Measurements from ENCODE around the gene ENTR1. TPM values are rescaled to one million over a fixed set of nuclear protein-coding genes. Genes with fewer than 3 reads are reported as not detected.

Gene ENTR1
- total RNA-seq, 2 donors from 2014 or later = 25.3 to 43.1 TPM

GRCh38 chr9:136445799-136446198 is 35.4 kb upstream of the ENTR1 start:
- no peak for DNase-seq (ENCODE audit: low spot score)
- no peaks in the 10 kb centered on the region for H3K4me1 ChIP-seq (ENCODE audit: control insufficient read depth in 1 of 2, low read depth in 2 of 2)

GRCh38 chr9:136444102-136444501 is 33.7 kb upstream of the ENTR1 start:
- DNase-seq (ENCODE audit: low spot score) (no peak), ATAC-seq (ENCODE audit: insufficient number of reproducible peaks, low FRiP score, low read depth) (no peak)
- Histone ChIP-seq H3K4me1 (ENCODE audit: control insufficient read depth in 1 of 2, low read depth in 2 of 2) (peaks cover 0 to 6% of the 10 kb centered on the region in 2 donors), H3K4me3 (no peak overlapping the region), H3K36me3 (peaks cover 61% of the 10 kb centered on the region), H3K27ac (no peak overlapping the region), H3K27me3 (replicated peaks; ENCODE audit: insufficient read depth) (no peaks in the 10 kb centered on the region), H3K9me3 (no peaks in the 10 kb centered on the region)
- TF ChIP-seq CTCF (IDR thresholded peaks at IDR 0.05) = no peak

More at GRCh38 chr9:136445799-136446198, 35.4 kb upstream of the ENTR1 start:
- Histone ChIP-seq H3K4me3 (no peak overlapping the region), H3K9me3 (no peaks in the 10 kb centered on the region), H3K27ac (no peak overlapping the region), H3K36me3 (peaks cover 76% of the 10 kb centered on the region), H3K27me3 (replicated peaks; ENCODE audit: insufficient read depth) (no peaks in the 10 kb centered on the region)
- no peak for TF ChIP-seq CTCF (IDR thresholded peaks at IDR 0.05)
- no peak for ATAC-seq (ENCODE audit: insufficient number of reproducible peaks, low FRiP score, low read depth)

GRCh38 chr9:136443687-136444086 is 33.3 kb upstream of the ENTR1 start:
- ATAC-seq (ENCODE audit: insufficient number of reproducible peaks, low FRiP score, low read depth) (no peak), DNase-seq (ENCODE audit: low spot score) (no peak)
- no peaks in the 10 kb centered on the region for H3K27me3 ChIP-seq (replicated peaks; ENCODE audit: insufficient read depth)
- no peak overlapping the region for H3K27ac ChIP-seq
- TF ChIP-seq CTCF (IDR thresholded peaks at IDR 0.05) = no peak
- H3K9me3 ChIP-seq = no peaks in the 10 kb centered on the region
- peaks cover 57% of the 10 kb centered on the region for H3K36me3 ChIP-seq
- H3K4me1 ChIP-seq (ENCODE audit: control insufficient read depth in 1 of 2, low read depth in 2 of 2) = peaks cover 2 to 7% of the 10 kb centered on the region in 2 donors
- no peak overlapping the region for H3K4me3 ChIP-seq

GRCh38 chr9:136443087-136443486 is 32.7 kb upstream of the ENTR1 start:
- Histone ChIP-seq H3K36me3 (peaks cover 53% of the 10 kb centered on the region), H3K4me1 (ENCODE audit: control insufficient read depth in 1 of 2, low read depth in 2 of 2) (peaks cover 8 to 13% of the 10 kb centered on the region in 2 donors)

GRCh38 chr9:136442265-136442664 is 31.9 kb upstream of the ENTR1 start:
- Histone ChIP-seq H3K36me3 (peaks cover 44% of the 10 kb centered on the region), H3K4me1 (ENCODE audit: control insufficient read depth in 1 of 2, low read depth in 2 of 2) (peaks cover 16 to 21% of the 10 kb centered on the region in 2 donors), H3K4me3 (no peak overlapping the region)

More at GRCh38 chr9:136443087-136443486, 32.7 kb upstream of the ENTR1 start:
- TF ChIP-seq CTCF (IDR thresholded peaks at IDR 0.05) = no peak
- Histone ChIP-seq H3K27ac (no peak overlapping the region), H3K27me3 (replicated peaks; ENCODE audit: insufficient read depth) (no peaks in the 10 kb centered on the region), H3K9me3 (no peaks in the 10 kb centered on the region), H3K4me3 (no peak overlapping the region)
- no peak for DNase-seq (ENCODE audit: low spot score)
- ATAC-seq (ENCODE audit: insufficient number of reproducible peaks, low FRiP score, low read depth) = no peak

More at GRCh38 chr9:136442265-136442664, 31.9 kb upstream of the ENTR1 start:
- no peak overlapping the region for H3K27ac ChIP-seq
- TF ChIP-seq CTCF (IDR thresholded peaks at IDR 0.05) = no peak
- no peak for DNase-seq (ENCODE audit: low spot score)
- H3K9me3 ChIP-seq = no peaks in the 10 kb centered on the region
- H3K27me3 ChIP-seq (replicated peaks; ENCODE audit: insufficient read depth) = no peaks in the 10 kb centered on the region
- no peak for ATAC-seq (ENCODE audit: insufficient number of reproducible peaks, low FRiP score, low read depth)

All from thoracic aorta (tissue), 2 donors.